GM21786 (cell line): ENCODE results near the gene GDF10.

Experiments used
- ATAC-seq: cut with Tn5 transposase; IDR thresholded peaks from one replicate; pipeline ENCODE4 v1.9.1; 2021; ENCODE audit not compliant: unreplicated experiment

The GDF10 gene

DNA sequence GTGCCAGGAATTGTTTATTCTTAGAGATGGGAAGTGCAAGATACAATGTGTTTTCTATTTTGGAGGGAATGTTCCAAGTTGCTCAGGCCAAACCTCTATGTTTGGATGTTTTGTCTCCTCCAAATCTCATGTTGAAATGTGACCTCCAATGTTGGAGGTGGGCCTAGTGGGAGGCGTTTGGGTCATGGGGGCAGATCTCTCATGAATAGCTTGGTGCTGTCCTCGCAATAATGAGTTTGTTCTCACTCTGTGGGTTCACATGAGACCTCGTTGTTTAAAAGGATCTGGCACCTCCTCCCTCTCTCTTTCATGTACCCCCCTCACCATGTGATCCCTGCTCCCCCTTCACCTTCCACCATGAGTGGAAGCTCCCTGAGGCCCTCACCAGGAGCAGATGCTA lies 8.3 kb upstream of the GDF10 start:
- ATAC-seq = no peak

DNA sequence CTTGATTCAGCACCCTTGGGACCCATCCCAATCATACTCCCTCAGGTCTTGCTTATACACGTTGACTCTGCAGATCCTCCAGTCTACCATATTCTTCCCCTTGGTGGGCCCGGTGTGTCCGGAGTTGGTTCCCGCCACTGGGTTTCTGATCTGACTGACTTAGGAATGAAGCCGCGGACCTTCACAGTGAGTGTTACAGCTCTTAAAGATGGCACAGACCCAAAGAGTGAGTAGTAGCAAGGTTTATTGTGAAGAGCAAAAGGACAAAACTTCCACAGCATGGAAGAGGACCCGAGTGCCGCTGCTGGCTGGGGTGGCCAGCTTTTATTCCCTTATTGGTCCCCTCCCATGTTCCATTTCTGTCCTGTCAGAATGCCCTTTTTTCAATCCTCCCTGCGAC lies 5.9 kb upstream of the GDF10 start:
- ATAC-seq = no peak

DNA sequence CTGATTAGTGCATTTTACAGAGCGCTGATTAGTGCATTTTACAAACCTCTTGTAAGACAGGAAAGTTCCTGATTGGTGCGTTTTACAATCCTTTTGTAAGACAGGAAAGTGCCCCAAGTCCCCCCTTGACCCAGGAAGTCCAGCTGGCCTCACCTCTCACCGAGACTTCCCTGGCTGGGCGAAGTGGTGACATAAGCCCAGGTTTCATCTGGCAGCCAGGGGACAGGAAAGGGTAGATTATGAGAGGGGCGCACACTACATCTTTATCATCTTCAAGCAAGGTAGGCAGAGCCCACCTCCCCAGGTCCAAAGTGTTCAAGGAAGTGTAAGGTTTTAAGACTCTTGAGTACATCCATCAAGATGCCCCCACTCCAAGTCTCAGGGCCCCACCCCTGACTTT lies 5.5 kb upstream of the GDF10 start:
- no peak for ATAC-seq

DNA sequence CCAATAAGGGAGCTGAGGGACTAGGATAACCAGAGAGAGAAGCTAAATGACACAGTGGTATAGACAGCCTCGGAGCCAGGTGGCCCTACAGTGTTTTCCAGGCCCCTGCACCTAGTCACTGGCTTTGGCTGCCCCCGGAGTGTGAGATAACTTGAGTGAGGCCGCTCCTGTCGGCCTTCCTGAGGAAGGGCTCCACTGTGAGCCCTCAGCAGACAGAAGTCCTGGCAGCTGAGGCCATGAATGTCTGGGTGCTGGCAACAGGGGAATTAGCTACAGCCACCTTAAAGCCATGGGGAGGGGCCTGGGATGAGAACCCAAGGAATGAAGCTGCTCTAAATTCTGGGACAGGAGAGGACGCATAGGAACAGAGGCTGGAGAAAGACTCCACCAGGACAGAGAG lies 4.6 kb upstream of the GDF10 start:
- no peak for ATAC-seq

DNA sequence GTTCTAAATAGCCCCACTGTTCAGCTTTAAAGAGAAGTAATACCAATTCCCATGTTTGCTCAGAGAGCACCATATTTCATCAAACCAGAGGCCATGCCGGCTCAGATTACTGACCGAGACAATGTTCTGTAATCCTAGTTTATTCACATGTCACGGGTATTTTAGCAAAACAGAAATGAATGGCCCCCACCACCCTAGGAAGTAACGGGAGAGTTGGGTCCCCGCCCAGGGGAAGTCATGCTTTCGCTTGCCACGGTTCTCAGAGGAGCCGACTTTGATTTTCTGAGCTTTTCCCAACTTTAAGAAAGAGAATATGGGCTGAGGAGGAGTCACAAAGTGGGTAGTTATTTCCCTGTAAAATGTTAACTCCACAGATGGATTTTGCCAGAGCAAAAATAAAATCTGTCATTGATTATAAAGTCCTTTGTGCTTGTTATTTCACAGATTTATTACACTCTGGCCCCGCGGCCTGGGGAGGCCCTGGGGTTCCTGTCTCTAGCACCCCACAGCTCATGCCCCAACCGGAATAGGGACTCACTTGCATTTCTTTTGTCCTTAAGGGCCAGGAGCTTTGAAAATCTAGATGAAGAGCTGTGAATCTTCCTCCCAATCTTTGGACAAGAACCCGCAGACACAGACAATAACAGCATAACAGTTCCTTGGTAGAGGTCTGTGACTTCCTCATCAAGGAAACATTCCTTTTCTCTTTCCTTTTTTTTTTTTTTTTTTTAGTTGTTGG lies 3.7 kb upstream of the GDF10 start:
- no peak for ATAC-seq

DNA sequence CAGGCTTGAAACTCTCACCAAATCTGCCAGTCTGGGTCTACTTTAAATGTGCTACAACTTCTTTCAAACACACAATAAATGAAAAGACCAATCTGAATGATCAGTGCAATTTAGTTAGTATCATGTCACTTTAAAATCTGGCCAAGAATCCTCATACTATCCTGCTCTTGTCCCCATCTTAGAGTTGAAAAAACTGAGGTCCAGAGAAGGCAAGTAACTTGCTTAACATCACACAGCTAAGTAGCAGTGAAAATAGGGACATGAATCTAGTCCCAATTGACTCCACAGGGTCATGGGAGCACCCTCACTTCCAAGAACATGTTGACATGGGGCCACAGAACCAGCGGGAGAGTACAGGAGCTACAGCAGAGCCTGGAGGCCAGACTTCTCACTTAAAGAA lies 3.1 kb upstream of the GDF10 start:
- ATAC-seq = no peak

DNA sequence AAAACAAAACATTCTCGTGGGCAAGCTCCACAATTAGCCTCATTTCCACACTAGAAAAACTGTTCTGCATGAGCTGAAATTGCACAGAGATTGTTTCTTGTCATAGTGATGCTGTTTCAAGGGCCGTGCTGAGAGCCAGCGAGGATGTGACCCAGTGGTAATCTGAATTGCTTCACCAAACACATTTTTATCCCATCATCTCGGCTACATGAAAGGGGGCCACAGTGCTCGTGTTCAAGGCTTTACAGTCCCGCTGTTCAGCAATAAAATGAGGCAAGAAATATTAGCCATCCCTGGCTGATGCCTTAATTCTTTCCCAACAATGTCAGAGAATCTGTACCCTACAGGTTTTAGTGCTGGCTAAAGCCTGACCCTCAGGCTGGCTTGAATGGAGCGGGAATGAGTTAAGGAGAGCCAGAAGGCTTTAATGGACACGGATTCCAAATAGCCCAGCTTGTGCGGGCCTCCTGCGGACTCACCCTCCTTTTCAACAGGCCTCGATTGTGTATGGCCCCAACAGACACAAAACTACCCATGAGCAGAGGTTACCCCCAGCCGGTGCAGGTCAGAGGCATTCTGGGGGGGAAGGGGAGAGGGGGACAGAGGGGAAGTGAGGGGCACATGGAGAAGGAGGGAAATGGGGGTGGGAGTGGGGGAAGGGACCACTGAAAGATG lies 2.0 kb upstream of the GDF10 start:
- no peak for ATAC-seq

DNA sequence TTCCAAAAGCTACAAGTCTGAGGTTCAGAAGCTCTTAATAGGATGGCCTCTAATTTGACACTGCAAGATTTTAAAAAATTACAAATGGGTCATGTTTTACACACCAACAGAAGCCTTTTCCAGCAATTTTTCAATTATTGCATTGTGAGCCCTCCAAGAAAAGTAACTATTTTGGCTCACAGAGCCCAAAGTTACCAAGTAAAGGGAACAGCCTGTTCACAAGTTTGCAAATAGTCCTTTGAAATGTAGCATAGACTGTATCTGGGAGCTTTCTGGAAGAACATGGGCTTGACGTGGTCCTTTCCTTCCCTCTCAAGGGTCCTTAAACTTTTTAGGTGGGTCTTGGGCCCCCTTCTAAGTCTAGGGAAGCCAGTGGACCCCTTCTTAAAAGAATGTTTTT lies 1.3 kb upstream of the GDF10 start:
- ATAC-seq = no peak

DNA sequence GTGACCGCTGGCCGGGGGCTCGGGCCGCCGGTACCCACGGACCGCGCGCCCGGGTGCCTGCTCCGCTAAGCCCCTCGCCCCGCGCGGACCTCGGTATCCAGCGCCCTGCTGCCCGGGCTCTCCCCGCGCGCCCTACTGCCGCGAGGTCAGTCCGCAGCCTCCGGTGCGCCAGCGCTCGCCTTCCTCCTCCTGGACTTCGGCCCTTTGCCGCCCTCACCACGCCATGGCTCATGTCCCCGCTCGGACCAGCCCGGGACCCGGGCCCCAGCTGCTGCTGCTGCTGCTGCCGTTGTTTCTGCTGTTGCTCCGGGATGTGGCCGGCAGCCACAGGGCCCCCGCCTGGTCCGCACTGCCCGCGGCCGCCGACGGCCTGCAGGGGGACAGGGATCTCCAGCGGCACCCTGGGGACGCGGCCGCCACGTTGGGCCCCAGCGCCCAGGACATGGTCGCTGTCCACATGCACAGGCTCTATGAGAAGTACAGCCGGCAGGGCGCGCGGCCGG lies 483 bp downstream of the GDF10 start:
- ATAC-seq = no peak

DNA sequence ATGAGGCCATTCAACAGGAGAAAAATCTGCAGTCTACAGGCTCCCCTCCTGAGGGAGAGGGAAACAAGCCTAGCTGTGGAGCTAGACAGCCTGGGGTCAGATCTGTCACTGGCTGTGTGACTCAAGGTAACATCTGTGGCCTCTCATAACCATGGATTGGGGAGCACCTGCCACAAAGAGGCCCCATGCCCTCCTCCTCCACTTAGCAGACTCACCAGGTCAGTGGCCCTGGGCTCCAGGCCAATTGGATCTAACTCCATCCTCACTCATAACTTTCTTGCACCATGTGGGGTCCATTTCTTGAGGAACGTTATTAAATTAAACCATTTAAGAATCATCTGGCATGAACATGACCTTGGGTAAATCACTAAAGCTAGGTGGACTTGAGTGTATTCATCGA lies 1.8 kb downstream of the GDF10 start:
- ATAC-seq = no peak

DNA sequence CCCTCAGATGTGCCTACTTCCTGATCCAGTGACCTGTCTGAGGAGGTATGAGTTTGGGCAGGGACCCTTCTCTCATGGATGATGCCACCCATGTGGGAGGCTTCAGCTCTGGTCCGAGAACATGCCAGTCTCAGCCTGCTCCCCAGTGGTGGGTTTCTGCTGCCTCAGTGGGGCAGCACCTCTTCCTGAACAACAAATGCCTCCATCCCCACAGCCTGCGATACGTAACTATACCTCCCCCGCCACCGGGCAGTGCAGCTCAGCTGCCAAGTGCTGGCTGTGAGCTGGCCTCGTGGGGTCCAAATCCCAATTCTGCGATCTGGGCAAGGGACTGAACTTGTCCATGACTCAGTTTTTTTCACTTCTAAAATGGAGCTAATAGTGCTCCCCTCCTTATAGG lies 3.1 kb downstream of the GDF10 start:
- ATAC-seq = no peak

DNA sequence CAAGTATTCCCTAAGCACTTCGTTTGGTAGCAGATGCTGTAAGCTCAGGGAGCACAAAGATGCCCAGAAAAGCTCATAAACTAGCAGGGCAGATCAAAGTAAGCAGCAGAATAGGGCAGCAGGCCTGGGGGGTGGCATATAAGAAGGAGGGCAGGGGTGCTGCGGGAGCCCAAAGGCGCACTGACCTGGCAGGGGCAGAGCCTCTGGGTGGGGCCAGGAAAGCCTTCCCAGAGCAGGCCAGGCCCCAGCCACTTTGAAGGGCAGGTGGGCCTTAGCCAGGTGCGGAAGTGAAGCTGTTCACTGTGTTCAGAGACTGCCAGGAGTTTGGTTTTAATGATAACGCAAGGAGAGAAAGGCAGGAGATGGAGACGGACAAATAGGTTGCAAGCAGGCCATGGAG lies 3.9 kb downstream of the GDF10 start:
- no peak for ATAC-seq

DNA sequence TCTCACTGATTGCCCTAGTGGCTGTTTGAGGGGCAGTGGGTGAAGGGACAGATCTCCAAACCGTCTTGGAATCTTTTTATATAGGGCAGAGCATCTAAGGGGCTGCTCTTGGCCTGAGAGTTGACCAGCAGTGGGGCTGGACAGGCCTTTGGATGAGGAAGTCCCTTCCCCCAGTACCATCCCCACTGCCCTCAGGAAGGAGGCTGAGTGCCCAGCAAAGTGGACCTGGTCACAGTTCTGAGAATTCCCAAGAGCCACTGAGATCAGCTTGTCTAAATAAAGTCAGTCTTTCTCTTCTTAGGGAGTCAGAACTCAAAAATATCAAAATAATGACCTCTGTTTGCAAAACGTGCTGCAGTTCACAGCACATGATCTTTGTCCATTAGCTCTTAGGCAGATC lies 5.6 kb downstream of the GDF10 start:
- ATAC-seq = no peak

DNA sequence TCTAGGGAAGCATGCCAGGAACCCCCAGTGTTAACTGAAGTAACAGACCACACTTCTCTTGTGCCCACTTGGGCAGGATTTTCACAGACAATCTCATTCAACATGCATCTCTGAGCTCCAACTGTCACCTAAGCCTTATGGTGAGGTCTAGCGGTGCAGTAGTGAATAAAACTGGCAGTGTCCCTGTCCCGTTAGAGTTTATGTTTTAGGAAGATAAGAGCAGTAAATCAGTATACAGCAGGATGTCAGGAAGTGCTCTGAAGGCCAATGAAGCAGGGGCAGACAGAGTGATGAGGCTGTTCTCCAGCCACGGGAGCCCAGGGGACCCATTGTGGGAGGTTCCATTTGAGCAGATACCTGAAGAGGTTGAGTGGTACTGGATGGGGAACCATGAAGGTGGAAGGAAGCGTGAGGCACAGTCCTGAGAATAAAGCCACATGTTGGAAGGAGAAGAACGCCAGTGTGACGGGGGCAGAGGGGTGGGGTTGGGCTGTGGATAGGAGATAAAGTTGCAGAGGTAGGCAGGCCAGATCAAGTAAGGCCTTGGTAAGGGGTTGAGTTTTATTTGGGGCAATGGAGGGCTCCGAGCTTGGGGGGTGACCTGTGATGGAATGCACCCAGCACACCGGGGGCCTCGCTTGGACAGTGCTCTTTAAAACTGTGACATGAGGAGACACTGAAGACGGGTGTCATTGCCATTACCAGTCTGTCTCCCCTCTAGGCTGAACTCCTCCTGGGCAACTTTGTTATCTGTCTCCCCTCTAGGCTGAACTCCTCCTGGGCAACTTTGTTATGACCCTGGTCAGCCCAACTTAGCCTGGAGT lies 6.6 kb downstream of the GDF10 start:
- ATAC-seq = no peak

DNA sequence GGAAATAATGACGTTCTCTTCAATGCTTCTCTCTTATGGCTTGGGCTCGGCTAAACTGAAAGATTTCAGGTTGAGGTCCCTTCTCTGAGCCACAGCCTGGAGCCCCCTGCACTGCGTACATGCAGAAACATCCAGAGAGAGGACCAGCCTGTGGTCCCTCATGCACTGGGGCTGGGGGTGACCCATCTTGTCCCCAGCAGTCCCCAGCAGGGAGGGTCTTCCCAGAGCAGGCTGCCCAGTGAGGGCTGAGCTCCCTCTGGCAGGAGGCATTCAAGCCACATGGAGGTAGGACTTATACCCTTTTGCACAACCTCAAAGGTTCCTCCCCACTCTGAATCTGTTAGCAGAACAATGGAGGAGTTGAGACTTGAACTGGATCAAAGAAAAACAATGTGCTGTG lies 7.4 kb downstream of the GDF10 start:
- no peak for ATAC-seq

DNA sequence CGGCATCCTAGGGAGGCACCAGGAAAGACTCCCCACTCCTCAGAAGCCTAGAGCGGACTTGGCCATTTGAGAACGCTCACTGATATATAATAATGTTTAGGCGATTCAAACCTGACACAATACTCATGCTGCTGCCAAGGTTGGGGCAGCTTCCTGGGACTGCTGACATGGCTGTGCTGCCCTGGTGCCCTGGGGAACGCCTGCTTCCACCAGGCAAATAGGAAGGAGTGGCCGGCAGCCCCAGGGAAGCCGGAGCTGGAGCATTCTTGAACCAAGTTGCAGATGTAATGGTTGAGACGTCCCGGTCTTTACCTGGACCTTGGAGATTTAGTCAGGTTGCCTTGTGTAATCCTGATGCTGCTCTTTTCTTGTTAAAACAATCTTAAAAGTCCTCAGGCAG lies 8.8 kb downstream of the GDF10 start:
- no peak for ATAC-seq

DNA sequence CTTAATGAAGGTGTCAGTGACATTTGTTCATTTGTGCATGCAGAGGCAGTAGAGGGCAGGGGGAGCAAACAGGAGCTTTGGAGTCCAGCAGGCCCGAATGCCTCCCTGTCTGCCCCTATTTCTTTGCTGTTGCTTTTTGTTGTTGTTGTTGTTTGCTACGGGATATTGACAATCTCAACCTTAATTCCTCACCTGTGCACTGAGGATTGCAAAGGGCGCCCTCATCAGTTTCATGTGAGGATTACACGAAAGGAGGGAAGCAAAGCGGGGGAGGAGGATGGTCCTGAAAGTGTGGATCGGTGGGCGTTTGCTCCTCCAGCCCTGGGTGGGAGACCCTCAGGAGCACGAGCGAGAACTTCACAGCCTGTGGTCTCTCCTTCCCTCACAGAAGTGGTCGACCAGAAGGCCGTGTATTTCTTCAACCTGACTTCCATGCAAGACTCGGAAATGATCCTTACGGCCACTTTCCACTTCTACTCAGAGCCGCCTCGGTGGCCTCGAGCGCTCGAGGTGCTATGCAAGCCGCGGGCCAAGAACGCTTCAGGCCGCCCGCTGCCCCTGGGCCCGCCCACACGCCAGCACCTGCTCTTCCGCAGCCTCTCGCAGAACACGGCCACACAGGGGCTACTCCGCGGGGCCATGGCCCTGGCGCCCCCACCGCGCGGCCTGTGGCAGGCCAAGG lies 9.6 kb downstream of the GDF10 start:
- ATAC-seq = no peak

DNA sequence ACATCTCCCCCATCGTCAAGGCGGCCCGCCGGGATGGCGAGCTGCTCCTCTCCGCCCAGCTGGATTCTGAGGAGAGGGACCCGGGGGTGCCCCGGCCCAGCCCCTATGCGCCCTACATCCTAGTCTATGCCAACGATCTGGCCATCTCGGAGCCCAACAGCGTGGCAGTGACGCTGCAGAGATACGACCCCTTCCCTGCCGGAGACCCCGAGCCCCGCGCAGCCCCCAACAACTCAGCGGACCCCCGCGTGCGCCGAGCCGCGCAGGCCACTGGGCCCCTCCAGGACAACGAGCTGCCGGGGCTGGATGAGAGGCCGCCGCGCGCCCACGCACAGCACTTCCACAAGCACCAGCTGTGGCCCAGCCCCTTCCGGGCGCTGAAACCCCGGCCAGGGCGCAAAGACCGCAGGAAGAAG lies 10.1 kb downstream of the GDF10 start:
- ATAC-seq = no peak

DNA sequence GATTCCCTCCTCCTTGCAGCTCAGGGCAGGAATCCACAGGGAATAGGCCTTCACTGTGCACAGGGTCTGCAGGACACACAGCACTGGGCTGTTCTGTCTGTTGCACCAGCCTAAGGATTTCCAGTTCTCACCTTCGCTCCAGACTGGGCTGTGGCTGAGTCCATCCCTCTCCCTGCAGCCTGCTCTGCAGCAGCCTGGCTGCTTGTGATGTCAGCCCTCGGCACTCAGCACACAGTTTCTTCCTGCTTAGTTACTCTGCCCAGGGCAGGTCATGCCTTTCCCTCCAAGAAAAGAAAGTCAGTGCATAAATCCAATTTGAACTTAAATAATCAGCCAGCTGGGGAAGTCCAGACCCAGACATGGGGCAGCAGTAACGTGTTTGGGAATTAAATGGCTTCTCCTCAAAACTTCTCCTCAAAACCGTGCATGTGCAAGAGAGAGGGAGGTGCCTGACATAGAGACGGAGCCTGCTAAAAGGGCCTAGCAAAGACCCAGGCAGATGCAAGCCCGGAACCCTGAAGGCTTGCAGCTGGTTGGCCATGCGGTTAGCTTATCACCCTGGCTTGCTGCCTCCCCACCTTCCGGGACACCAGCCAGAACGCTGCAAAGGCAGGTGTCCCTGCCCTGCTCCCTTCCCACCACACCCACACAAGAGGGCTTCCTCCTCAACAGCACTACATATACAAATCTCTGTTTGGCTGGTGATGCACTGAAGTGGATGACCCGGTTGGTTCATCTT lies 11.4 kb downstream of the GDF10 start:
- no peak for ATAC-seq

DNA sequence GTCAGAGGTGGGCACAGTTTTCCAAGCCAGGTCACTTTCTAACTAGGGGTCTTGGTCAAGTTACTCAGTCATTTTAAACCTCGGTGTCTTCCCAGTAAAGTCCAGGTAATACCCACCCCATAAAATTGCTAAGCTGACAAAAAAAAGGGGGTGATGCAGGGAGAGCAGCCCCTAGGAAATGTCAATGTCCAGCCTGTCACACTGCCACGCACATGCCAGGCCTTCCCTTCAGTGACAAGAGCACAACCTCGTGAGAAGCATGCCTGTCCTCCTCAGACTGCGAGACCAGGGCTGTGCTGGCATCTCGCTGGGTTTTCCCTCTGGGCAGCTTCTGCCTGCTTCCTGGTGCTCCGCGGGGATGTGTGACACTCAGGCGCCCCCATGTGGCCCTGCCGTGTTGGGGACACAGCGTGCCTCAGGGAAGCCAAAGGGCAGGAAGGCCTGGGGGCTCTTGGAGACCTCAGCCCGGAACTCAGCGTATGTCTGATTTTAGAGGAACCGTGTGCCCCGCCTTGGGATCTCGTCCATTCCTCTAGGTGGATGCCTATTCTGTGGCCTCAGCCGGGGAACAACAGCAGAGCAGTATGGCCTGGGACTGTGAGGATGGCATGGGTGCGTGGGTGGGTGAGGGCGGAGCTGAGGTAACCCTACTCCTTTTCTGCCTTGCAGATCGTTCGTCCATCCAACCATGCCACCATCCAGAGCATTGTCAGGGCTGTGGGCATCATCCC lies 12.1 kb downstream of the GDF10 start:
- no peak for ATAC-seq
